Measurements from ENCODE around the gene R3HCC1L.

R3HCC1L gene

DNA sequence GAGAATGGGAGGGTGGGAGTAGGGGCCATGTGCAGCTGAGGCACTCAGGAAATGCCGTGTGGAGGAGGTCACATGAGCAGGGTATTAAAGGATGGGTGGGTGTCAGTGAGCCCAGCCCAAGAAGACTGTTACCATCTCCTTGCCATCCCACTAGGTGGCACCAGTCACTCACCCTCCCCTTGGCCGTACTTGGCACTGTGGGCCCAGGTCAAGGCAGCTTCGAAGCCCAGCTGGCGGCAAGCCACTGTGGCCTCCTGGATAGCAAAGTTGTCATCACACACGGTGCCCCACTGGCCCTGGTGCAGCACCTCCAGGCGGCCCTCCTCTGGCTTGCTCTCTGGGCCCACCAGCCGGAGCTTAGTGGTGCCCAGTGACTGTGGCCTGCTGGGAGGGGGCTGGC, 128.1 kb downstream of the R3HCC1L start:
- no peak for TF ChIP-seq JUND (IDR thresholded peaks at IDR 0.05; ENCODE audit: low read depth)
- in situ Hi-C loops (cut with HindIII; ENCODE audit: low pct_unique_long_range_greater_than_20kb, low sequenced_read_pairs) = no loop called here
- DNase-seq (ENCODE audit: low read depth in 1 of 2, low spot score in 1 of 2) = peak in 1 of 2 experiments; percentile 79

DNA sequence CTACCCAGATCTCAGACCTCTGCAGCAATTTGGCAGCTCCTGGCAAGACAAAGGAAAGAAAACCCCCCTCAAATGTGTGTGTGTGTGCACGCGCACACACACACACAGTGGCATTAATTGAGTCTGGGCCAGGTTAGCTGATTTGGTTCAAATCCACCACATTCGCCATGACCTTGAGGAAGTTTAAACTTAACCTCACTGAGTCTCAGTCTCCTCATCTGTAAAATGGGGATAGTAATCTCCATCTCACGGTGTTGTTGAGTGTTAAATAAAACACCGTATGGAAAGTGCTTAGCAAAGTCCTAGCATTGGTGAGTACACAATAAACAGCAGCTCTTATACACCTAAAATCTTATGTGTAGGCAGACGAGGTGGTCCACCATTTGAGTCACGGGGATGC, 128.6 kb downstream of the R3HCC1L start:
- in situ Hi-C loops (cut with HindIII; ENCODE audit: low pct_unique_long_range_greater_than_20kb, low sequenced_read_pairs) = no loop called here
- no peak for DNase-seq (ENCODE audit: low read depth in 1 of 2, low spot score in 1 of 2)
- no peak for TF ChIP-seq JUND (IDR thresholded peaks at IDR 0.05; ENCODE audit: low read depth)

DNA sequence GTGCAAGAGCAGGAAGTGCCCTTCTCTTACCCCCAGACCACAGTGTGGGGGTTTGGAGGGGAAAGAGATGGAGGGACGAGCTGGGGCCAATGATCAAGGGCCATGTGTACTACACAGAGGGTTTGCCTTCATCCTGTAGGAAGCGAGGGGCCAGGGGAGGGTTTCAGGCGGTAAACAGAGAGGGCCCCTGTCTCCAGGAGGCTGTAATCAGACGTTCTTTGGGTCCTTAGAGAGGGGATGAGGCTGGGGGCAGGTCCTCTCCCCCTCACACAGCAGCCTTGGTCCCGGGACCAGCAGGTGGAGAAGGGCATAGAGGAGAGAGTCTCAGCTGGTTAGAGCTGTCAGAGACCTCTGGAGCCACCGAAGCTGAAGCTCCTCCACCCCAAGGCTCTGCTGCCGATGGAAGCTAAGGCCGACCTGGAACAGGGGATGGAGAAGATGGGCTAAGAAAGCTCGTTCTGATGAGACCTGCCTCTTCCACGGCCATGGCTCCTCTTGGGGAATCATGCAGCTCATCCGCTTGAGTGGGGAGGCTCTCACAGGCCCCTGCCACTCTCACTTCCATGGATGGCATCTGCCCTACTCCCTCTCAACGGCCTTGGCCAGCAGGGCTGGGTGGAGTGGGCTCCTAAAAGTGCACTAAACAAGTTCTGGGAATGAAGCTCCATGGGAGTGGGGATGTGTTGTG, 130.1 kb downstream of the R3HCC1L start:
- no peak for DNase-seq (ENCODE audit: low read depth in 1 of 2, low spot score in 1 of 2)
- in situ Hi-C loops (cut with HindIII; ENCODE audit: low pct_unique_long_range_greater_than_20kb, low sequenced_read_pairs) = no loop called here
- no peak for TF ChIP-seq JUND (IDR thresholded peaks at IDR 0.05; ENCODE audit: low read depth)

DNA sequence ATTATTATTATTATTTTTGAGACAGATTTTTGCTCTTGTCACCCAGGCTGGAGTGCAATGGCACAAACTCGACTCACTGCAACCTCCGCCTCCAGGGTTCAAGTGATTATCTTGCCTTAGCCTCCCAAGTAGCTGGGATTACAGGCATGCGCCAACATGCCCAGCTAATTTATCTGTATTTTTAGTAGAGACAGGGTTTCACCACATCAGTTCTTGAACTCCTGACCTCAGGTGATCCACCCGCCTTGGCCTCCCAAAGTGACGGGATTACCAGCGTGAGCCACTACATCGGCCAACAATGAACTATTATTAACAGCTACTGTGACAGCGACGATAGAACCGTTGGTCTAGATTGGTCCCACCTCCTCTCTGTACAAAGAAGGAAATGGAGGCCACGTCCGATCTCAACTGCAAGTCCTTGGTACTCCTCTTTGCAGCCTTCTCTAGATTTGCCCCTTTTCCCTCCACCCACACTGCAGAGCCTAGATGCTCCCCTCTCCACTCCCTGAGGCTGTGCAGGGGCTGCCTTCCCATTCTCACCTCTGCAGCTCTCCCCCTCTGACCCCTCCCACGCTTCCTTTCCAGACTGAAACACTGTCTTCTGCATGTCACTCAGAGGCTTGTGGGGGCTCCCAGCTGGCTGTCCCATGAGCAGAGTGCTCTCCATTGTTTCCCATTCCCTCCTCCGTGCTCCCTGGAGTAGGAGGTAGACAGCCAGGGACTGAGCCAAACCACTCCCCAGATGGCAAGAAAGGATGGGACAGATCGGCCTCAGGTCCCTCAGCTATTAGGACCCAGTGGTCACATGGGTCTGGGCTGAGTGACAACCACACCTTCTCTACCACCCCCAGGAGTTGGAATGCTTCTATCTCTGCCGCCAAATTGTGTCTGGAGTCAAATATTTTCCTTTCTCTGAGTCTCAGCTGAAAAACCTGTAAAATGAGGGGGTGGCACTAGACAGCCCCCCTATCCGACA, 131.2 kb downstream of the R3HCC1L start:
- TF ChIP-seq JUND (IDR thresholded peaks at IDR 0.05; ENCODE audit: low read depth) = no peak
- in situ Hi-C loops (cut with HindIII; ENCODE audit: low pct_unique_long_range_greater_than_20kb, low sequenced_read_pairs) = no loop called here
- no peak for DNase-seq (ENCODE audit: low read depth in 1 of 2, low spot score in 1 of 2)

DNA sequence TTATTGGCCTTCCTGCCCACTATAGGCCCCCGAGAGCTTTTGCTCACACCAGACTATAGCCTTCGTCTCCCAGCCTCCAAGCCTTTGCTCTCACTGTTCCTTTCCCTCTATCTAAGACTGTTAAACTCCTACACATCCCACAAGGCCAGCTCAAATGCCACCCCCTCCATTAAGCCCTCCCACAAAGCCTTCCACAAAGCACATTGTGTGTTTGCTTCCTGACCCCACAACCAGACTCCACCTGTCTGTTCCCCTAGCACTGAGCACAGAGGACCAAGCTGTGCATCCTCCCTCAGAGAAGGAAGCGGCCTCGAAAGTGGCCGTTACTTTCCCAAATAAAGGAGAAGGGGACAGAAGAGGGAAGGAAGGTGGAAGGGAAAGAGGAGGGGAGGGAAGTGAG, 132.2 kb downstream of the R3HCC1L start:
- no peak for DNase-seq (ENCODE audit: low read depth in 1 of 2, low spot score in 1 of 2)
- no peak for TF ChIP-seq JUND (IDR thresholded peaks at IDR 0.05; ENCODE audit: low read depth)
- in situ Hi-C loops (cut with HindIII; ENCODE audit: low pct_unique_long_range_greater_than_20kb, low sequenced_read_pairs) = no loop called here

DNA sequence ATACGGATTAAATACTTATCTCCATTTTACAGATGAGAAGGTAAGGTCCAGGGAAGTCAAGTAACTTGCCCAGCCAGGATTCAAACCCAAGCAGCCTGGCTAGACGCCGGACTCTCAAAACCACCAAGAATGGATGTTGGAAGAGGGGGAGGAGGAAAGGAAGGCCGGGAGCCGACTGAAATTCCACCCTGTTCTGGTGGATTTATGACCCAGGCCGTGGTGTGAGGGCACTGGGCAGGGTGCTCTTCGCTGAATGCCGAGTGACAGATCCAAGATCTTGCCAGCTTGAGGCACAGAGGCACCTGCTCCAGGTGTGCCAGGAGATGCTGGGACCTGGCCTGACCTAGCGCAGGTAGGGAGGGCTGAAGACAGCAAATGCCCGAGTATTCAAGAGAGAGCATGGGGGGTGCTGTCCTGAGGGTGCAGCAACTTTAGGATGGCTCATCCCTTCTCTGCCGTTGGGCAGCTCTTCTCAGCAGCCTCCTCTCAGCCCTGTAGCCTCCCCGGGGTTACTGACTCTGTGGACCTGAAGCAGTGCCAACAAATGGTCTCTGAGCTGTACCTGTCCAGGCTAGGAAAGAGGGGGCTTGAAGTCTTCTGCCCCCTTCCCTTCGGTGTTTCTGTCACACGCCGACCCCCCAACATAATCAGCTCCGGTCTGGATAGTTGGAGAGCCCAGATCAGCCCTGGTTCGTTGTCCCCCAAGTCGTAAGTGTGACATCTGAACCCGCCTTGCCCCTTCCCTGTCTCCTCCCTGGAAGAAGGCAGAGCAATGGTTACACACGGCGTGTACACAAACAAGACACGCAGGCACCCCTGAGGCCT, 132.8 kb downstream of the R3HCC1L start:
- in situ Hi-C loops (cut with HindIII; ENCODE audit: low pct_unique_long_range_greater_than_20kb, low sequenced_read_pairs) = no loop called here
- no peak for DNase-seq (ENCODE audit: low read depth in 1 of 2, low spot score in 1 of 2)
- TF ChIP-seq JUND (IDR thresholded peaks at IDR 0.05; ENCODE audit: low read depth) = no peak

DNA sequence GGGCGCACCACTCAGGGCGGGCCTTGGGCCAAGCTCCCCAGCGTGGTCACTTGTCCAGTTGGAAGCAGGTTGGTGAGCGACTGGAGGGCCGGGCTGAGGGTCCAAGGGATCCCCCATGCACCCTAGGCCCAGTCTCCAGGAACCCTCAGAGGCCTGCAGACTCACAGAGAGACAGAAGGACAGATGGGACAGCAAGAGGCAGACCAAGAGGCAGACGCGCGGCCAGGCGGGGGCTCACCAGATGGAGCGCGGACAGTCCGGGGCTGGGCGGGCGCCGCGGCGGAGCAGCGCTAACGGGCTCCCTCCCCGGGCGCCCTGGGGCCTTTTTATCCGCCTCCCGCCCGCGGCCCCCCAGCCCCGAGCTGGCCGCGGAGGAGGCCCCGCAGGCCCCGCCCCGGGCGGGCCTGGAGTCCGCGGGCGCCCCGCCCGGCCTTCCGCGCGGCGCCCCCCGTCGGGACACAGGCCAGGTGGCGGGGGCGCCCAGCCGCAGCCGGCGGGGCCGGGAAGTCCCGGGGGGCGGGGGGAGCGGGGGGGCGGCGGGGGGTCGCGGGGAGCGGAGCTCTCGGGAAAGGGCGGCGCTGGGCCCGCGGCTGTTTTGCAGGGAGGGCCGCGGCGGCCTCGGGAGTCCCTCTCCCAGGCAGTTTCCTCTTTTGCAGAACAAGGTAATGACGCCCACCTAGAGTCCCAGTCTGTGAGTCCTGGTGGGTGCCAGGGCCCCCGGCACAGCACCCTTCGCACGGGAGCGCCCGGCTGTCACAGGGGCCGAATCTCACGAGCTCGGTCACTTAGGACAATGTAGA, 133.6 kb downstream of the R3HCC1L start, which contains the start of gene LOXL4:
LOXL4 (minus strand) TSS at position 301 of the 800 bp plus-strand sequence. CDS start 5,175 bp downstream, outside the sequence.
- TF ChIP-seq JUND (IDR thresholded peaks at IDR 0.05; ENCODE audit: low read depth) = no peak
- in situ Hi-C loops (cut with HindIII; ENCODE audit: low pct_unique_long_range_greater_than_20kb, low sequenced_read_pairs) = no loop called here
- DNase-seq (ENCODE audit: low read depth in 1 of 2, low spot score in 1 of 2) = peak in 1 of 2 experiments; percentile 31

DNA sequence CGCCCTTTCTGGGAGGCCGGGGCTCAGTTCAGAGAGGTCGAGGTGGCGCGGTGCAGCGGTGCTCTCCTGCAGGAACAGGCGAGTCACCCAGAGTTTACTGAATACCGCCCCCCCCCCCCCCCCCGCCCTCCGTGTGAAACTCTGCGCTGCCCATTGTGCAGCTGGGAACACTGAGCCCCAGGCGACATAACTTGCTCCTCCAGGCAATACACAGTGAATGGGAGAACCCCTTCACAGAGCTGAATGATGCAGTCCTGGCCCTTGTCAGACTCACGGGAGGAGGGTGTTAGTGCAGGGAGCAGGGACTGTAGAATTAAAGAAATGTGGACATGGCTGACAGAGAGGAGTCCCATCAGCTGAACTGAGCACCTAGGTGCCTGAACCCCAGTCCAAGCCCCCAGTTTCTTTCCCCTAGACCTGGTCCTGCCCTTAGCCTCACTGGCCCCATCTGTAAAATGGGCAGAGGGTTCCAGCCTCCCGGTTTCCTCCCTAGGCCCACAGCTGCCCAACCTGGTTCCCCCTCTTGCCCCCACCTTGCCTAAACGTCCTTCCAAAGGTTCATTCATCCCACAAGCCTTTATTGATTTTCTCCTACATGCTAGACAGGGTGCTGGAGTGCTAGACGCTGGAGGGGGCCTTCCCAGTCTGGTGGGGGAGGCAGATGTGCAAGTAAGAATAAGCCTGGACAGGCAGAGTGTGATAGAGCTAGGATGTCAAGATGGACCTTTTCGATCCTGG, 134.4 kb downstream of the R3HCC1L start:
- TF ChIP-seq JUND (IDR thresholded peaks at IDR 0.05; ENCODE audit: low read depth) = no peak
- DNase-seq (ENCODE audit: low read depth in 1 of 2, low spot score in 1 of 2) = no peak
- in situ Hi-C loops (cut with HindIII; ENCODE audit: low pct_unique_long_range_greater_than_20kb, low sequenced_read_pairs) = no loop called here

DNA sequence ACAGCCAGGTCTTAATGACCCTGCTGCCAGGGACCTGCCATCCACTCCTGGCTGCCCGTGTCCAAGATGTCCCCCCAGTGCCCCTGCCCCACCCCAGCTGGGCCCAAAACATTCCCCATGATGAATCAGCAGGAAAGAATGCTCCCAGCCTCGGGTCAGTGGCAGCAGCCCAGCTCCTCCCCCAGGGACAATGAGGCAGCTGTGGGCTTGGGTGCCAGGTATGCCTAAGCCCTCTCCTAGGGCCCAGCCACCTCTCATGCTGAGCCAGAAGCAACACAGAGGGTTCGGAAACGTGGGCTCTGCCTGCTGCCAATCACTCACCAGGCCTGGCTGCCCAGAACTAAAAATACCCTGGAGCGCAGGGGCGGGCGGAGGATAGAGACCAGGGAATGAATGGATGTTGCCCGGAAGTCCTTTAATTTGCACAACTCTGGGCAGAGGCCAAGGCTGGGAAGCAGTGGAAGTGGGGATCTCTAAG, 135.0 kb downstream of the R3HCC1L start:
- in situ Hi-C loops (cut with HindIII; ENCODE audit: low pct_unique_long_range_greater_than_20kb, low sequenced_read_pairs) = no loop called here
- TF ChIP-seq JUND (IDR thresholded peaks at IDR 0.05; ENCODE audit: low read depth) = no peak
- DNase-seq (ENCODE audit: low read depth in 1 of 2, low spot score in 1 of 2) = peak; percentile 63 to 81

DNA sequence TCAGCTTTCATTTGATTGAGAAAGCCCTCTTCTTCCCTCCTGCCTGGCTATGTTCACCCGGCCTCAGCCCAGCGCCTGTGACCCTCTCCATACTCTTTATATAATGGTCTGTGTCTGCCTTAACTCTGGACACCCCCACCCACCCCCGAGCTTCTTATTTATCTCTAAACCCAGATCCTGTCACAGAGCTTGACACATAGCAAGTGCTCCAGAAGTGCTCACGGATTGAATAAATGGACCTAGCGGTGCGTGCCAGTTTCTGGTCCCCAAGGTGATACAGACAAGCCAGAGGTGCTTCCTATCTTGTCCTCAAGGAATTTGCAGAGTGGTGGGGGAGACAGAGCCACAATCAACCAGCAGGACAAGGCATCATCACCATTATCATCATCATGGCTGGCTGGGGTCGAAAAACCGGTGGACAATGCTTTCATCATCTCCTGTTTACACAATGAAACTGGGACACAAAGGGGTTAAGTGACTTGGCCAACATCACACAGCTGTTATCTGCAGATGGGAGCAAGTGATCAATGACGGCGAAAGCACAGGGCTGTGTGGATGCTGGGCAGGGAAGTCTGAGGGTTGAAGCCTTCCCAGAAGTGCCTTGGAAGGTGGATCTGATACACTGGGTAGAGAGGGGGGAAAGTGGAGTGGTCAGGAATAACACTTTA, 135.8 kb downstream of the R3HCC1L start:
- no peak for DNase-seq (ENCODE audit: low read depth in 1 of 2, low spot score in 1 of 2)
- in situ Hi-C loops (cut with HindIII; ENCODE audit: low pct_unique_long_range_greater_than_20kb, low sequenced_read_pairs) = no loop called here
- no peak for TF ChIP-seq JUND (IDR thresholded peaks at IDR 0.05; ENCODE audit: low read depth)

Data from T47D (cell line).